Esophagus muscularis mucosa (tissue), 4 donors: ENCODE data around the gene DNAJB4. TPM values are rescaled to one million over a fixed set of nuclear protein-coding genes. Genes with fewer than 3 reads are reported as not detected.
A peak's percentile ranks its signal among the peaks of the same experiment; 100 is the strongest.
"Not testable (repeated sequence)": the region's sequence is repeated elsewhere in the genome, so short reads cannot be mapped to it uniquely, and the experiment has no call there.

ENCODE experiments used
- DNase-seq: peaks from one replicate; pipeline ENCODE4 v3.0.0-alpha.2; 2017; ENCODE audit errors: extremely low spot score
- H3K27ac ChIP-seq, 4 donors: fragments of 200-600 bp; sonication (generic); replicated peaks in 1 of 4; 1 replicate in 3 of 4; 2 replicates in 1 of 4; pipeline ENCODE4 v1.5.1; 2016 to 2019; ENCODE audit warnings: mild to moderate bottlenecking in 1 of 4
- H3K27me3 ChIP-seq, 4 donors: fragments of 200-600 bp; sonication (generic); one replicate each; pipeline versions ENCODE4 v1.5.1 to v1.6.0; 2016 to 2019
- H3K36me3 ChIP-seq, 4 donors: fragments of 200-600 bp; sonication (generic); one replicate each; pipeline ENCODE4 v1.5.1; 2016 to 2019
- H3K4me1 ChIP-seq, 4 donors: fragments of 200-600 bp; sonication (generic); one replicate each; pipeline ENCODE4 v1.5.1; 2016 to 2019
- H3K4me3 ChIP-seq, 4 donors: fragments of 200-600 bp; sonication (generic); 1 replicate in 2 of 4; 2 replicates in 2 of 4; pipeline ENCODE4 v1.5.1; 2016 to 2019; ENCODE audit warnings: mild to moderate bottlenecking in 4 of 4, moderate library complexity in 1 of 4
- H3K9me3 ChIP-seq, 4 donors: fragments of 200-600 bp; sonication (generic); 1 replicate in 3 of 4; 2 replicates in 1 of 4; pipeline ENCODE4 v1.5.1; 2016 to 2019
- EP300 ChIP-seq: sonication (generic); formaldehyde crosslinking; IDR thresholded peaks from one replicate; pipeline ENCODE4 v1.6.1; 2017; ENCODE audit warnings: antibody characterized with exemption
- POLR2A ChIP-seq: fragments of 450-650 bp; IDR thresholded peaks from one replicate; pipeline ENCODE4 v1.6.1; 2017; ENCODE audit warnings: antibody characterized with exemption, moderate library complexity, mild to moderate bottlenecking, low read depth
- POLR2AphosphoS5 ChIP-seq, 2 donors: sonication (generic); formaldehyde crosslinking; IDR thresholded peaks; one replicate each; pipeline ENCODE4 v1.6.1; 2017; ENCODE audit warnings: antibody characterized with exemption in 2 of 2
- WGBS: methylation state at CpG from one replicate; pipeline ENCODE4 v1.1.5; 2018; 5-methylcytosine and 5-hydroxymethylcytosine counted together
- intact Hi-C: fragments of 100-400 bp; cut with DNase I; formaldehyde crosslinking; loops from one replicate; pipeline ENCODE4 v1.15.1; 2023
- total RNA-seq, 4 donors: library from RNA; depleted of rRNA; stranded (reverse); fragments of >200 nt; gene quantifications; one replicate each; pipeline versions ENCODE4 v1.1.0 to v1.2.1, GENCODE V29; 2016
- TF ChIP-seq, protein P1 (sequence below), 3 experiments: fragments of 200-600 bp in 2 of 3; fragments of 450-650 bp in 1 of 3; sonication (generic) in 2 of 3; IDR thresholded peaks; one replicate each; pipeline ENCODE4 v1.5.1; 2017 to 2019; ENCODE audit warnings: antibody characterized with exemption in 3 of 3, mild to moderate bottlenecking in 2 of 3, moderate library complexity in 1 of 3

Gene DNAJB4
- total RNA-seq, 4 donors from 2014 or later: 62.6 to 79.7 (median 70.4) TPM

- Histone ChIP-seq H3K27me3 (no peaks in the 10 kb centered on the region), H3K4me3 (no peak overlapping the region), H3K9me3 (no peaks in the 10 kb centered on the region), H3K27ac (no peak overlapping the region), H3K36me3 (peaks cover 12 to 59% (median 35%) of the 10 kb centered on the region in 4 donors), H3K4me1 (peaks cover 19 to 44% (median 36%) of the 10 kb centered on the region in 4 donors)
- intact Hi-C loops: no loop called here
- TF ChIP-seq POLR2AphosphoS5 (IDR thresholded peaks at IDR 0.05) (no peak), EP300 (no peak), POLR2A (no peak)
- TF ChIP-seq, protein P1, sequence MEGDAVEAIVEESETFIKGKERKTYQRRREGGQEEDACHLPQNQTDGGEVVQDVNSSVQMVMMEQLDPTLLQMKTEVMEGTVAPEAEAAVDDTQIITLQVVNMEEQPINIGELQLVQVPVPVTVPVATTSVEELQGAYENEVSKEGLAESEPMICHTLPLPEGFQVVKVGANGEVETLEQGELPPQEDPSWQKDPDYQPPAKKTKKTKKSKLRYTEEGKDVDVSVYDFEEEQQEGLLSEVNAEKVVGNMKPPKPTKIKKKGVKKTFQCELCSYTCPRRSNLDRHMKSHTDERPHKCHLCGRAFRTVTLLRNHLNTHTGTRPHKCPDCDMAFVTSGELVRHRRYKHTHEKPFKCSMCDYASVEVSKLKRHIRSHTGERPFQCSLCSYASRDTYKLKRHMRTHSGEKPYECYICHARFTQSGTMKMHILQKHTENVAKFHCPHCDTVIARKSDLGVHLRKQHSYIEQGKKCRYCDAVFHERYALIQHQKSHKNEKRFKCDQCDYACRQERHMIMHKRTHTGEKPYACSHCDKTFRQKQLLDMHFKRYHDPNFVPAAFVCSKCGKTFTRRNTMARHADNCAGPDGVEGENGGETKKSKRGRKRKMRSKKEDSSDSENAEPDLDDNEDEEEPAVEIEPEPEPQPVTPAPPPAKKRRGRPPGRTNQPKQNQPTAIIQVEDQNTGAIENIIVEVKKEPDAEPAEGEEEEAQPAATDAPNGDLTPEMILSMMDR (IDR thresholded peaks at IDR 0.05): no peak
- DNase-seq: no peak
Measured at GRCh38 chr1:78015148-78015547, 10.4 kb downstream of the DNAJB4 start.

DNA sequence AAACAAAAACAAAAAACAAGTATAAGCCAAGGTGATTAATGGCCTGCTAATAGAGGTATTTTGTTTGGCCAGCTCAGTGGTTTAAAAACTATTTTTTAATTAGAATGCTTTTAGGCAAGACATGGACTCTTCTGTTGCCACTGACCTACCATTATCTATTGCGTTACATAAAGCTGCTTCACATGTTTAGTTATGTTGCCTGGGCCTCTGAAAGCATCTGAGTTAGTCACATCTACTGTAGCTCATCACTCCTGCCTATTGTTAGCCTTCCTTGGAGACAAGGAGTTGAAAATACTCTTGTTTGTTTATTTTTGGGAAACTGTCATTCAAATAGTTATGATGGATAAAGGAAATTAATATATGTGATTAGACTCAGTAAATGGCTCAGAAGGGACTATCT, 14.3 kb downstream of the DNAJB4 start:
- Histone ChIP-seq H3K4me3 (no peak overlapping the region), H3K27me3 (no peaks in the 10 kb centered on the region), H3K9me3 (no peaks in the 10 kb centered on the region), H3K27ac (no peak overlapping the region), H3K36me3 (peaks cover 11 to 47% (median 28%) of the 10 kb centered on the region in 4 donors), H3K4me1 (peaks cover 9 to 25% (median 19%) of the 10 kb centered on the region in 4 donors)
- TF ChIP-seq POLR2A: no peak
- TF ChIP-seq EP300: no peak
- TF ChIP-seq, protein P1 (IDR thresholded peaks at IDR 0.05): no peak
- no peak for TF ChIP-seq POLR2AphosphoS5 (IDR thresholded peaks at IDR 0.05)
- WGBS: 100% methylated on average over 1 of the region's 1 CpG
- intact Hi-C loops: no loop called here
- DNase-seq: no peak

DNA sequence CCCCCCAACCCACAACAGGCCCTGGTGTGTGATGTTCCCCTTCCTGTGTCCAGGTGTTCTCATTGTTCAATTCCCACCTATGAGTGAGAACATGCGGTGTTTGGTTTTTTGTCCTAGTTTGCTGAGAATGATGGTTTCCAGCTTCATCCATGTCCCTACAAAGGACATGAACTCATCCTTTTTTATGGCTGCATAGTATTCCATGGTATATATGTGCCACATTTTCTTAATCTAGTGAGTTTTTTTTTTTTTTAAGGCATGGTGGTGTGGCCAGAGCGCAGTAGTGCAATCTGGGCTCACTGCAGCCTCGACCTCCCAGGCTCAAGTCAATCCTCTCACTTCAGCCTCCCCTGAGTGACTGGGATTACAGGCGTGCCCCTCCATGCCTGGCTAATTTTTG, 16.4 kb downstream of the DNAJB4 start:
- WGBS: 97% methylated on average over 4 of the region's 4 CpGs
- peaks cover 4 to 28% (median 15%) of the 10 kb centered on the region in 4 donors for H3K36me3 ChIP-seq
- H3K27ac ChIP-seq, H3K9me3 ChIP-seq, H3K4me3 ChIP-seq, H3K27me3 ChIP-seq, DNase-seq, intact Hi-C loops: not testable (repeated sequence)
- H3K4me1 ChIP-seq: peaks cover 0 to 12% (median 6%) of the 10 kb centered on the region in 4 donors

DNA sequence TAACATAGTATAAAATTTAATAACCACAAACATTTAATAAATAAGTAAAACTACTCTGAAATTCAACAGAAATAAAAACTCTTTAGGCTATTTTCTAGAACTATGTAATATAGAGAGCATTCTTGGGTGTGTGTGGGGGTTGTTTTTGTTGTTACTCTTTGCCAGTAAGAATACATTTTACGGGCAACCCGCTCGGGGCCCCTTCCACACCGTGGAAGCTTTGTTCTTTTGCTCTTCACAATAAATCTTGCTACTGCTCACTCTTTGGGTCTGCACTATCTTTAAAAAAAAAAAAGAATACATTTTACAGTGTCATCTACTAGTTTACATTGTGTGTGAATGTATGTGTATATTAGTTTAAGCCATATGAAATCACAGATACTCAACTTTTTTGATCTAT, 25.1 kb downstream of the DNAJB4 start:
- H3K9me3 ChIP-seq: no peaks in the 10 kb centered on the region
- H3K4me1 ChIP-seq: peaks cover 4 to 14% (median 8%) of the 10 kb centered on the region in 4 donors
- intact Hi-C loops: no loop called here
- no peak for DNase-seq
- no peak overlapping the region for H3K4me3 ChIP-seq
- no peaks in the 10 kb centered on the region for H3K27me3 ChIP-seq
- no peaks in the 10 kb centered on the region for H3K36me3 ChIP-seq
- WGBS: 88% methylated on average over 4 of the region's 4 CpGs
- no peak overlapping the region for H3K27ac ChIP-seq
- TF ChIP-seq POLR2A (no peak), EP300 (no peak)
- TF ChIP-seq, protein P1 (IDR thresholded peaks at IDR 0.05): no peak

DNA sequence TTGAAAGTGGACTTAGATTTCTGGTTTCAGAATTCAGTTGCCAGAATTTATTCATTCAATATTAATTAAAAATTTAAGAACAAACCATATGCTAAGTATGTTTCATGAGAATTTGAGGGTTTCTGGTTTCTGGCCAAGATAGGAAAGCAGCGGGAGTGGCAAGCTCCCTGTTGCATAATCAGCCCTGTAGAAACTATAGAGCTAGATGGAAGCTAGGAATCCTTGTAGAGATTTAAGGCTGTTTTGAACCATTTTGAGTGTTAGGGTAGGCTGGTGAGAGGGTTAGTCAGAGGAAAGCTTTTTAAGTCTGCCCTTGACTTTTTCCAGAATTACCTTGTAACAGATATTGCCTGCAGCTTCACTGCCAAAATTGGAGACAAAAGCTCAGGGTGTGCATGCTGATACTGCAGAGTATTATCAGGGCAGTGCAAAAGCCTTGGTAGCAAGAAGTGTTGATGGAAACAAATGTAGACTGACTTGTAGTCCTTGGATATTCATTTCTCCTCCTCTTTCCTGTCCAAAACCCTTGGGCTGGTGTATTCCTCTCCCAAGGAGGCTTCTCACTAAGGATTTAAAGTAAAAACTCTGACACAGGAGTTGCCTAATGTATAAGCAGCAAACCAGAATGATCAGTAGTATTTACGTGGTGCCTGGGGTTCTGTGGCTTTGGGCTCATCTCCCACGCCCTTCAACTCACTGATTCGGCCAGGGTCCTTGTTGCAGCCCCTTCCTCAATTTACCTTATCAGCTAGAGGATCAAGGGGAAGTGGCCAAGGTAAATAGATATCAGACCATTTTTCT, 28.5 kb downstream of the DNAJB4 start:
- H3K4me3 ChIP-seq: no peak overlapping the region
- WGBS: 75% methylated on average over 4 of the region's 4 CpGs
- no peak for TF ChIP-seq POLR2A
- TF ChIP-seq, protein P1 (IDR thresholded peaks at IDR 0.05): no peak
- TF ChIP-seq EP300: no peak
- no peak for TF ChIP-seq POLR2AphosphoS5 (IDR thresholded peaks at IDR 0.05)
- peak overlapping the region in 3 of 4 donors; percentile 2 to 43 (median 15) for H3K27ac ChIP-seq
- intact Hi-C loops: no loop called here
- no peaks in the 10 kb centered on the region for H3K36me3 ChIP-seq
- H3K4me1 ChIP-seq: peaks cover 4 to 20% (median 16%) of the 10 kb centered on the region in 4 donors
- DNase-seq: no peak
- no peaks in the 10 kb centered on the region for H3K27me3 ChIP-seq
- no peaks in the 10 kb centered on the region for H3K9me3 ChIP-seq
